WERI-Rb-1 (cell line): Measurements from ENCODE around the gene PBX3.

Experiments used
- DNase-seq: peaks from one replicate; pipeline ENCODE4 v3.0.0-alpha.2; 2020
- H3K27ac ChIP-seq: fragments of 250-450 bp; sonication (Bioruptor Pico); 2 replicates; pipeline ENCODE4 v1.5.1; 2020; ENCODE audit warnings: mild to moderate bottlenecking, moderate library complexity
- H3K27me3 ChIP-seq: fragments of 250-450 bp; sonication (Bioruptor Pico); 2 replicates; pipeline ENCODE4 v1.5.1; 2021; ENCODE audit warnings: mild to moderate bottlenecking, low read depth, moderate library complexity; ENCODE audit not compliant: insufficient read depth, severe bottlenecking
- H3K36me3 ChIP-seq: fragments of 250-450 bp; sonication (Bioruptor Pico); 2 replicates; pipeline ENCODE4 v1.5.1; 2020; ENCODE audit warnings: mild to moderate bottlenecking, moderate library complexity
- H3K4me3 ChIP-seq: 2 replicates; pipeline ENCODE4 v1.5.1; 2011; ENCODE audit warnings: low read depth, mild to moderate bottlenecking, control low read depth, low read length
- H3K9me3 ChIP-seq: fragments of 250-450 bp; sonication (Bioruptor Pico); 2 replicates; pipeline ENCODE4 v1.5.1; 2021; ENCODE audit warnings: mild to moderate bottlenecking, moderate library complexity; ENCODE audit not compliant: severe bottlenecking
- CTCF ChIP-seq: IDR thresholded peaks from 2 replicates; pipeline ENCODE4 v1.5.1; 2011; ENCODE audit warnings: low read depth, mild to moderate bottlenecking, control low read depth, inconsistent platforms, low read length

PBX3 gene

GRCh38 chr9:125977223-125977622, 230.1 kb downstream of the PBX3 start:
- Histone ChIP-seq H3K27ac (no peak overlapping the region), H3K36me3 (no peaks in the 10 kb centered on the region), H3K4me3 (no peak overlapping the region), H3K27me3 (no peaks in the 10 kb centered on the region), H3K9me3 (peaks cover 30% of the 10 kb centered on the region)
- no peak for DNase-seq
- TF ChIP-seq CTCF = no peak

GRCh38 chr9:125979383-125979782, 232.2 kb downstream of the PBX3 start:
- H3K27ac ChIP-seq = no peak overlapping the region

GRCh38 chr9:125982798-125983406, 235.7 kb downstream of the PBX3 start:
- no peaks in the 10 kb centered on the region for H3K27me3 ChIP-seq
- H3K9me3 ChIP-seq = peaks cover 22% of the 10 kb centered on the region
- no peak overlapping the region for H3K27ac ChIP-seq
- no peak for DNase-seq
- H3K36me3 ChIP-seq = no peaks in the 10 kb centered on the region
- TF ChIP-seq CTCF = no peak
- H3K4me3 ChIP-seq = no peak overlapping the region

More at GRCh38 chr9:125979383-125979782, 232.2 kb downstream of the PBX3 start:
- Histone ChIP-seq H3K9me3 (peaks cover 30% of the 10 kb centered on the region), H3K36me3 (no peaks in the 10 kb centered on the region), H3K4me3 (no peak overlapping the region), H3K27me3 (no peaks in the 10 kb centered on the region)
- no peak for DNase-seq
- no peak for TF ChIP-seq CTCF

- DNase-seq = no peak
- TF ChIP-seq CTCF = no peak
- no peaks in the 10 kb centered on the region for H3K27me3 ChIP-seq
- H3K9me3 ChIP-seq = peaks cover 19% of the 10 kb centered on the region
- H3K4me3 ChIP-seq = no peak overlapping the region
- no peak overlapping the region for H3K27ac ChIP-seq
- no peaks in the 10 kb centered on the region for H3K36me3 ChIP-seq
Measured at GRCh38 chr9:125983681-125984080, 236.5 kb downstream of the PBX3 start.

- H3K9me3 ChIP-seq = peaks cover 15% of the 10 kb centered on the region
- TF ChIP-seq CTCF = no peak
- no peaks in the 10 kb centered on the region for H3K36me3 ChIP-seq
- no peak overlapping the region for H3K4me3 ChIP-seq
- H3K27ac ChIP-seq = no peak overlapping the region
- peak; percentile 3 for DNase-seq
- H3K27me3 ChIP-seq = no peaks in the 10 kb centered on the region
Measured at GRCh38 chr9:125984461-125984860, 237.3 kb downstream of the PBX3 start.
